SU-DHL-6 (cell line): ENCODE data around the gene ACOX3.

Experiments used
- CTCF ChIP-seq: fragments of 200-600 bp; sonication (generic); IDR thresholded peaks from one replicate; pipeline ENCODE4 v1.5.1; 2017; ENCODE audit warnings: antibody characterized with exemption, mild to moderate bottlenecking, low read length, moderate library complexity; ENCODE audit not compliant: insufficient read depth, poor library complexity, severe bottlenecking
- EZH2phosphoT487 ChIP-seq: fragments of 200-600 bp; sonication (generic), shearing (Covaris generic); conservative IDR thresholded peaks from 2 replicates; pipeline ENCODE4 v1.6.1; 2018; ENCODE audit warnings: mild to moderate bottlenecking, antibody characterized with exemption, low read length, moderate library complexity, mixed read lengths

GRCh38 chr4:8427761-8428287 lies 12.7 kb downstream of the ACOX3 start:
- TF ChIP-seq CTCF (no peak), EZH2phosphoT487 (no peak)
